Measurements from ENCODE around the gene LRRC37B.
A peak's percentile ranks its signal among the peaks of the same experiment; 100 is the strongest.
"Not testable (repeated sequence)": the region's sequence is repeated elsewhere in the genome, so short reads cannot be mapped to it uniquely, and the experiment has no call there.

Gene LRRC37B

GRCh38 chr17:32009262-32009542, 2.0 kb downstream of the LRRC37B start:
- H3K4me3 ChIP-seq (ENCODE audit: low read depth, low read length), result no peak overlapping the region
- TF ChIP-seq, protein P1, sequence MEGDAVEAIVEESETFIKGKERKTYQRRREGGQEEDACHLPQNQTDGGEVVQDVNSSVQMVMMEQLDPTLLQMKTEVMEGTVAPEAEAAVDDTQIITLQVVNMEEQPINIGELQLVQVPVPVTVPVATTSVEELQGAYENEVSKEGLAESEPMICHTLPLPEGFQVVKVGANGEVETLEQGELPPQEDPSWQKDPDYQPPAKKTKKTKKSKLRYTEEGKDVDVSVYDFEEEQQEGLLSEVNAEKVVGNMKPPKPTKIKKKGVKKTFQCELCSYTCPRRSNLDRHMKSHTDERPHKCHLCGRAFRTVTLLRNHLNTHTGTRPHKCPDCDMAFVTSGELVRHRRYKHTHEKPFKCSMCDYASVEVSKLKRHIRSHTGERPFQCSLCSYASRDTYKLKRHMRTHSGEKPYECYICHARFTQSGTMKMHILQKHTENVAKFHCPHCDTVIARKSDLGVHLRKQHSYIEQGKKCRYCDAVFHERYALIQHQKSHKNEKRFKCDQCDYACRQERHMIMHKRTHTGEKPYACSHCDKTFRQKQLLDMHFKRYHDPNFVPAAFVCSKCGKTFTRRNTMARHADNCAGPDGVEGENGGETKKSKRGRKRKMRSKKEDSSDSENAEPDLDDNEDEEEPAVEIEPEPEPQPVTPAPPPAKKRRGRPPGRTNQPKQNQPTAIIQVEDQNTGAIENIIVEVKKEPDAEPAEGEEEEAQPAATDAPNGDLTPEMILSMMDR (conservative IDR thresholded peaks at IDR 0.05; ENCODE audit: low read depth, low read length), result no peak
- no peak for DNase-seq (ENCODE audit: low read depth)

DNA sequence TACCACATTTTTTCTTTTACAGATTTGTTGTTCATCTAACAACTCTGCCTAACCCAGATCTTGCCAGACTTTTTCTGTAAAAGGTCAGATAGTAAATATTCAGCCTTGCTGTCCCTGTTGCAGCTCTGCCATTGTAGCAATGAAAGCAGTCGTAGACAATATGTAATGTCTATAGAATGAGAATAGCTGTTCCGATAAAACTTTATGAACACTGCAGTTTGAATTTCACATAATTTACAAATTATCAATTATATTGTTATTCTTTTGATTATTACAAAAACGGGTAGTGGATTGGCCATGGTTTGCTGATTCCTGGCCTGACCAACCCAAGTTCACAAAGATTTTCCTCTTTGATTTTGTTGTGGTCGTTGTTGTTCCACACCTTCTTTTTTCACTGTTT, 2.9 kb downstream of the LRRC37B start:
- no peak for DNase-seq (ENCODE audit: low read depth)
- no peak overlapping the region for H3K4me3 ChIP-seq (ENCODE audit: low read depth, low read length)
- TF ChIP-seq, protein P1 (conservative IDR thresholded peaks at IDR 0.05; ENCODE audit: low read depth, low read length), result no peak

DNA sequence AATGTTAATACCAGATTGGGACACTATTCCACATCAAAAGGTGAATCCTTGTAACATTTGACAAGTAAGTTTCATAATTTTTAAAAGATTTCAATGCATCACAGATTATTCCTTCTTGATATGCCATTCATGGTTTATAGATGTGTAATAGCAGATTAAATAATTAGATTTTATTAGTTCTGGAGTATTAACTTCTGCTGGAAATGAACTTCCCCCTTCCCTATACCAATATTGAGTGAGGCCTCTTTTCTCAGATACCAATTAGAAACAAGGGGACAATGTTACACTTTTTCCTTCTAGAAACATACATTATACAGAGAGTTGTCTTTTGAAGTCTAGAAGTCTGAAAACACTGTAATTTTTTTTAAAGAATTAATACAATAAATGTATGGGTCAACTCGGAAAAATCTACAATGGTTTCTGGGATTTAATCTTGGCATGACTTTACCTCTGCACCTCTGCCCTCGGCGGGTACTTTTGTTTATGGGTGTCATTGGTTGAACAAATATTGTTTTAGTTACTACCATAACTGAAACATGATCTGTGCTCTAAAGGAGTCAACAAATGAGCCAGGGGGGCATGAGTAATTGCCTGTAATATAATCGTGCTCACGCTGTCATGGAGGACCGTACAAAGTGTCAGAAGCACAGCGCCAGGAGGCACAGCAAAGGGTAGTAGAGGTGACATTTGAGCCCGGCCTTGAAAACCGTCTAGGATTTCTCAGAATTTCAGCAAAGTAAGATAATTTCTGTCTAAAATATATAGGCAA, 8.2 kb downstream of the LRRC37B start:
- no peak overlapping the region for H3K4me3 ChIP-seq (ENCODE audit: low read depth, low read length)
- DNase-seq (ENCODE audit: low read depth), result peak; percentile 47
- TF ChIP-seq, protein P1 (conservative IDR thresholded peaks at IDR 0.05; ENCODE audit: low read depth, low read length), result no peak

DNA sequence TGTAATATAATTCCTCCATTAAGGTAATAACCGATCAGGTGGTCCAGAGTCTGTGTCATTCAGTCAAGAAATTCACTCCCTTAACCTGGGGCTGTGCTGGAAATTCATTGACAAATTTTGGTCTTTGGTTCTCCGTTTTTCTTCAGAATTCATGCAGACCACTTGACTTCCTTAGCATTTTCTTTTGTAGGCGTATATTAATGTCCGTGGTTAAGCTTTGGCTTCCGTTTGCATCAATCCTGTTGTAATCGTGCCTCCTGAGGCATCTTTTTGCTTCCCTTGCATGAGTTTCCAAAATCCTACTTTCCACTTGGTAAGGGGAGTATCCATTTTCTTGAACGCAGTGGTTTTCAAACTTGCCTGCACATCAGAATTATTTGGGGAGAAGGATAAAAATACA, 9.0 kb downstream of the LRRC37B start:
- DNase-seq (ENCODE audit: low read depth), result no peak
- TF ChIP-seq, protein P1 (conservative IDR thresholded peaks at IDR 0.05; ENCODE audit: low read depth, low read length), result no peak

GRCh38 chr17:32019228-32019627, 12.0 kb downstream of the LRRC37B start:
- no peak overlapping the region for H3K4me3 ChIP-seq (ENCODE audit: low read depth, low read length)
- TF ChIP-seq, protein P1 (conservative IDR thresholded peaks at IDR 0.05; ENCODE audit: low read depth, low read length), result no peak
- no peak for DNase-seq (ENCODE audit: low read depth)

More for the DNA sequence above, 9.0 kb downstream of the LRRC37B start:
- no peak overlapping the region for H3K4me3 ChIP-seq (ENCODE audit: low read depth, low read length)

GRCh38 chr17:32020943-32021614, 13.9 kb downstream of the LRRC37B start:
- TF ChIP-seq, protein P1 (conservative IDR thresholded peaks at IDR 0.05; ENCODE audit: low read depth, low read length), result no peak
- DNase-seq (ENCODE audit: low read depth), result no peak
- H3K4me3 ChIP-seq (ENCODE audit: low read depth, low read length), result no peak overlapping the region

- TF ChIP-seq, protein P1 (conservative IDR thresholded peaks at IDR 0.05; ENCODE audit: low read depth, low read length), result no peak
- no peak overlapping the region for H3K4me3 ChIP-seq (ENCODE audit: low read depth, low read length)
- DNase-seq (ENCODE audit: low read depth), result no peak
Measured at GRCh38 chr17:32021615-32021955, 14.4 kb downstream of the LRRC37B start.

GRCh38 chr17:32022554-32022953, 15.4 kb downstream of the LRRC37B start:
- H3K4me3 ChIP-seq (ENCODE audit: low read depth, low read length); DNase-seq (ENCODE audit: low read depth): not testable (repeated sequence)

- H3K4me3 ChIP-seq (ENCODE audit: low read depth, low read length); DNase-seq (ENCODE audit: low read depth): not testable (repeated sequence)
Measured at GRCh38 chr17:32027271-32027670, 20.1 kb downstream of the LRRC37B start.

Data from choroid plexus epithelial cell (primary cell).